Stimulated activated memory B cell treated with anti-CD40 and anti-IgM and Interleukin-4, amounts not matched to agents 10 μg/mL and 1 μg/mL and 100 μg/mL, for 72 hours (primary cell): Measurements from ENCODE around the gene CHPF.

Experiments
- ATAC-seq: fragments of 150-1000 bp; cut with Tn5 transposase; 2 replicates; pipeline ENCODE4 v1.10.0; 2021
- H3K27ac Mint-ChIP-seq: one replicate; pipeline ENCODE4 v1.8.0; 2022; ENCODE audit warnings: mild to moderate bottlenecking, mixed read lengths
- H3K27me3 Mint-ChIP-seq: one replicate; pipeline ENCODE4 v1.8.0; 2022; ENCODE audit warnings: mixed read lengths
- H3K36me3 Mint-ChIP-seq: one replicate; pipeline ENCODE4 v1.8.0; 2022; ENCODE audit warnings: mixed read lengths
- H3K4me1 Mint-ChIP-seq: one replicate; pipeline ENCODE4 v1.8.0; 2022; ENCODE audit warnings: mixed read lengths
- H3K4me3 Mint-ChIP-seq: one replicate; pipeline ENCODE4 v1.8.0; 2022; ENCODE audit warnings: mild to moderate bottlenecking, moderate library complexity, mixed read lengths
- H3K9me3 Mint-ChIP-seq: one replicate; pipeline ENCODE4 v1.8.0; 2022; ENCODE audit warnings: mixed read lengths

Gene CHPF

GRCh38 chr2:219507581-219508443 is 35.8 kb downstream of the CHPF start:
- Mint-ChIP-seq H3K4me3 (no peak overlapping the region), H3K9me3 (no peaks in the 10 kb centered on the region), H3K27ac (no peak overlapping the region)

GRCh38 chr2:219506802-219507526 is 36.6 kb downstream of the CHPF start:
- Mint-ChIP-seq H3K36me3 (peaks cover 48% of the 10 kb centered on the region), H3K4me1 (peaks cover 22% of the 10 kb centered on the region), H3K4me3 (no peak overlapping the region), H3K9me3 (no peaks in the 10 kb centered on the region), H3K27me3 (peaks cover 41% of the 10 kb centered on the region), H3K27ac (no peak overlapping the region)
- no peak for ATAC-seq

More at GRCh38 chr2:219507581-219508443, 35.8 kb downstream of the CHPF start:
- Mint-ChIP-seq H3K4me1 (peaks cover 26% of the 10 kb centered on the region), H3K27me3 (peaks cover 50% of the 10 kb centered on the region), H3K36me3 (peaks cover 47% of the 10 kb centered on the region)
- ATAC-seq: no peak

DNA sequence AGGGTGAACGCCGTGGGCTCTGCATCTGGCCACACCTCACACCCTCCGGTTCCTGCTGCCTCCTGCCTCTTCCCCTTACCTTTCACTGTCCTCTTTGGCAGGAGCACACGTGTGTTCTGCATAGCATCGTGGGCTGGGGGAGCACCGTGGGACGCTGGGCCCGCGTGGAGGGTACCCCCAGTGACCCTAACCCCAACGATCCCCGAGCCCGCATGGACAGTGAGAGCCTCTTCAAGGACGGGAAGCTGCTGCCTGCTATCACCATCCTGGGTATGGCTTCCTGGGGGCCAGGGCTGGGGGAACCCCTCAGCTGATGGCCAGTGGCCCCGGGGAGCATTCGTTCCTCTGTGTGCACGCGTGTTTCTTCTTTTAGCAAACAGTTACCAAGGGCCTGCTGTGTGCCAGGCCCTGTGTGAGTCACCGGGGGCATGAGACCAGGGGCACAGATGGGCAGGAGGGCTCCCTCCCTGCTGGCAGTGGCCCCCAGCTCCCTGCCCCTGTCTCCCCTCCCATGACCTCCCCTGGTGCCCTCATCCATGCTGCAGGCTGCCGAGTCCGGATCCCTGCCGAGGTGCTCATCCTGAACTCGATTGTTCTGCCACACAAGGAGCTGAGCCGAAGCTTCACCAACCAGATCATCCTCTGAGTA is 37.3 kb downstream of the CHPF start:
- no peak overlapping the region for H3K4me3 Mint-ChIP-seq
- H3K4me1 Mint-ChIP-seq: peaks cover 19% of the 10 kb centered on the region
- no peak overlapping the region for H3K27ac Mint-ChIP-seq
- H3K9me3 Mint-ChIP-seq: no peaks in the 10 kb centered on the region
- H3K27me3 Mint-ChIP-seq: peaks cover 34% of the 10 kb centered on the region
- ATAC-seq: no peak
- H3K36me3 Mint-ChIP-seq: peaks cover 52% of the 10 kb centered on the region

DNA sequence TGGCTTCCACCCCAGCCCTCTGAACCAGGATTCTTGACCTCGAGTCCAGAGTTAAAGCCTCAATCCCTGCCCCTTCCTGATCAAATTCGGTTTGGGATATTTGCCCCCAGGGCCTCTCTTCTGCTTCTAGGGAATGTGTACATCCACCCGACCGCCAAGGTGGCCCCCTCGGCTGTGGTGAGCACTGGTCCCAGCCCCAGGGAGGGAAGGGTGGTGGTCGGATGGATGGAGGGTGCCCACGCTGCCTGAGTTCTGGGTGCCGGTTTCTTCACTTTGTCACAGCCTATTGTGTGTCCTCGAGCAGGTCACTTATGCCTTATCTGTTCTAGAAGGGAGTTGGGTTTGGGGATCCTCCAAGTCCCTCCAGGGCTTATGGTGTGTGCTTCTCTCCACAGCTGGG is 38.0 kb downstream of the CHPF start:
- H3K27me3 Mint-ChIP-seq: peaks cover 27% of the 10 kb centered on the region
- H3K4me3 Mint-ChIP-seq: no peak overlapping the region
- H3K4me1 Mint-ChIP-seq: peaks cover 13% of the 10 kb centered on the region
- H3K27ac Mint-ChIP-seq: no peak overlapping the region
- H3K36me3 Mint-ChIP-seq: peaks cover 52% of the 10 kb centered on the region
- no peaks in the 10 kb centered on the region for H3K9me3 Mint-ChIP-seq
- no peak for ATAC-seq

GRCh38 chr2:219502618-219503017 is 41.0 kb downstream of the CHPF start:
- H3K36me3 Mint-ChIP-seq: peaks cover 46% of the 10 kb centered on the region

DNA sequence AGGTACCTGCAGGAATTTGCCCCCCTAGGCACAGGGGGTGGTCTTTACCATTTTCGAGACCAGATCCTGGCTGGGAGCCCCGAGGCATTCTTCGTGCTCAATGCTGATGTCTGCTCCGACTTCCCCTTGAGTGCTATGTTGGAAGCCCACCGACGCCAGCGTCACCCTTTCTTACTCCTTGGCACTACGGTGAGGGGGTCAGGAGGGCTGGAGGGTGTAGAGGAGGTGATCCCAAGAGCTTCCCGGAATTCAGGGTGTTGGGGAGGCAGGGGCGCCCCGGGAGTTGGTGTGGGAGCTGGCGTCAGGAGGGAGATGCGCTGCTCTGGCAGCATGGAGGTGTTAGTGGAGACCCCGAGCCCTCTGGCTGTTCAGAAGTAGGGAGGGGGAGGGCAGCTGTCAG is 41.8 kb downstream of the CHPF start:
- Mint-ChIP-seq H3K36me3 (peaks cover 40% of the 10 kb centered on the region), H3K9me3 (no peaks in the 10 kb centered on the region), H3K27me3 (peaks cover 14% of the 10 kb centered on the region), H3K4me1 (peaks cover 26% of the 10 kb centered on the region), H3K4me3 (no peak overlapping the region), H3K27ac (no peak overlapping the region)
- no peak for ATAC-seq

More at GRCh38 chr2:219502618-219503017, 41.0 kb downstream of the CHPF start:
- Mint-ChIP-seq H3K4me1 (peaks cover 26% of the 10 kb centered on the region), H3K4me3 (no peak overlapping the region), H3K27ac (no peak overlapping the region), H3K27me3 (peaks cover 11% of the 10 kb centered on the region), H3K9me3 (no peaks in the 10 kb centered on the region)
- ATAC-seq: no peak

GRCh38 chr2:219500135-219500534 is 43.5 kb downstream of the CHPF start:
- H3K27ac Mint-ChIP-seq: peak overlapping the region; percentile 82

GRCh38 chr2:219499555-219499954 is 44.1 kb downstream of the CHPF start:
- Mint-ChIP-seq H3K4me3 (peak overlapping the region; percentile 97), H3K36me3 (peaks cover 18% of the 10 kb centered on the region), H3K27me3 (peaks cover 34% of the 10 kb centered on the region), H3K4me1 (peaks cover 32% of the 10 kb centered on the region), H3K9me3 (no peaks in the 10 kb centered on the region), H3K27ac (peak overlapping the region; percentile 82)
- ATAC-seq: no peak

More at GRCh38 chr2:219500135-219500534, 43.5 kb downstream of the CHPF start:
- Mint-ChIP-seq H3K4me3 (peak overlapping the region; percentile 97), H3K4me1 (peaks cover 32% of the 10 kb centered on the region), H3K27me3 (peaks cover 28% of the 10 kb centered on the region), H3K36me3 (peaks cover 23% of the 10 kb centered on the region), H3K9me3 (no peaks in the 10 kb centered on the region)
- ATAC-seq: no peak

DNA sequence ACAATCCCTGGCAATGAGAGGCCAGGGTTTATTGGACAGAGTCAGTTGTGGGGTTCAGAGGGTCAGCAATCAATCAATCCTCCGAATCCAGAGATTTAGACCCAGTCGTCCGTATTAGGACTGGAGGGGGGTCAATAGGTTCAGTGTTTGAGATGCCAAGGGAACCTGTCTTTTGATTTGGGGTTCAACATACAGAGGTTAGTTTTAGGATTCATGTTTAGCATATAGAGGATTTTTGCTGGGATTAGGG is 44.6 kb downstream of the CHPF start:
- H3K9me3 Mint-ChIP-seq: no peaks in the 10 kb centered on the region
- no peak for ATAC-seq
- H3K27ac Mint-ChIP-seq: peak overlapping the region; percentile 82
- peaks cover 32% of the 10 kb centered on the region for H3K4me1 Mint-ChIP-seq
- H3K27me3 Mint-ChIP-seq: peaks cover 40% of the 10 kb centered on the region
- peaks cover 12% of the 10 kb centered on the region for H3K36me3 Mint-ChIP-seq
- H3K4me3 Mint-ChIP-seq: peak overlapping the region; percentile 97

DNA sequence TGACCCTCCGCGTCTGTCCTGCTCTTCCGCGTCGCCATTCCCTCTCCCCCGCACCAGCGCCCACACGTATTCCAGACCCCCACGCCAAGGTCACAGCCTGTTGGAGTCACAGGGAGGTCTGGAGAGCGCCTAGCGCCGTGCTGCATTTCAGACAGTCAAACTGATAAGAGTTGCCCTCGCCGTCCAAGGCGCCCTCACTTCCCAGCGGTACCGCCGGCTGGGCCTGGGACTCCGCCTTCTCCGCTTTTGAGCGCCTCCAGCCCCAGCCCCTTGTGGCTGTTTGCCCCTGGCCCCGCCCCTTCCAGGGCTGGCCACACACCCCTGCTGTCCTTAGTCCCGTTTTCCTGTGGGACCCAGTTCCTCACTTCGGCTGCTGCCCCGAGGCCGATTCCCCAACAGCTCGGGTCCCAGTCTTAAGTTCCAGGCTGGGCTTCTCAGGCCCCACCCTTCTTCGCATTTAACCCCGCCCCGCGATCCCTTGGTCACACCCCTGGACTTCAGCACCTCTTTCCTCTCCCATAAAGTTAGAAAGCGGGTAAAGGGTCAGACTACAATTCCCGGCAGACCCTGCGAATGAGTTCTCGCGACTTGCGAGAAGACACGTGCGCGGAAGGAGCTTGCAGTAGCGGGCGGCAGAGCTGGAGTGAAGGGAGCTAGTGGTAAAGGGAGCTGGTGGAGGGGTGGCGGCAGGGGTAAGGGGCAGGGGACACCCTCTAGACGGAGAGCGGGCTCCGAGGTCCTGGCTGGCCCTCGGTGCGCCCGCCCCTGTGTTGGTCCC is 45.1 kb downstream of the CHPF start, which contains the start of gene GMPPA:
Gene GMPPA, plus strand, starts transcription at position 612 of the 778 bp plus-strand sequence. CDS start 1,085 bp downstream, outside the sequence.
- Mint-ChIP-seq H3K9me3 (no peaks in the 10 kb centered on the region), H3K4me1 (peaks cover 32% of the 10 kb centered on the region), H3K27me3 (peaks cover 45% of the 10 kb centered on the region), H3K4me3 (peak within 1 kb of the TSS; percentile 97), H3K27ac (peak within 1 kb of the TSS; percentile 82), H3K36me3 (peaks cover 7% of the 10 kb centered on the region)
- peak; percentile 97 for ATAC-seq

GRCh38 chr2:219497495-219498279 is 45.9 kb downstream of the CHPF start:
- peak overlapping the region; percentile 82 for H3K27ac Mint-ChIP-seq
- peak overlapping the region; percentile 97 for H3K4me3 Mint-ChIP-seq
- no peaks in the 10 kb centered on the region for H3K9me3 Mint-ChIP-seq
- H3K4me1 Mint-ChIP-seq: peaks cover 32% of the 10 kb centered on the region
- ATAC-seq: peak; percentile 40
- H3K27me3 Mint-ChIP-seq: peaks cover 53% of the 10 kb centered on the region
- H3K36me3 Mint-ChIP-seq: peaks cover 5% of the 10 kb centered on the region

- peaks cover 32% of the 10 kb centered on the region for H3K4me1 Mint-ChIP-seq
- H3K4me3 Mint-ChIP-seq: peak overlapping the region; percentile 97
- no peak for ATAC-seq
- H3K9me3 Mint-ChIP-seq: no peaks in the 10 kb centered on the region
- H3K27ac Mint-ChIP-seq: no peak overlapping the region
- H3K27me3 Mint-ChIP-seq: peaks cover 60% of the 10 kb centered on the region
- peaks cover 4% of the 10 kb centered on the region for H3K36me3 Mint-ChIP-seq
Measured at GRCh38 chr2:219496825-219497494, 46.6 kb downstream of the CHPF start.

DNA sequence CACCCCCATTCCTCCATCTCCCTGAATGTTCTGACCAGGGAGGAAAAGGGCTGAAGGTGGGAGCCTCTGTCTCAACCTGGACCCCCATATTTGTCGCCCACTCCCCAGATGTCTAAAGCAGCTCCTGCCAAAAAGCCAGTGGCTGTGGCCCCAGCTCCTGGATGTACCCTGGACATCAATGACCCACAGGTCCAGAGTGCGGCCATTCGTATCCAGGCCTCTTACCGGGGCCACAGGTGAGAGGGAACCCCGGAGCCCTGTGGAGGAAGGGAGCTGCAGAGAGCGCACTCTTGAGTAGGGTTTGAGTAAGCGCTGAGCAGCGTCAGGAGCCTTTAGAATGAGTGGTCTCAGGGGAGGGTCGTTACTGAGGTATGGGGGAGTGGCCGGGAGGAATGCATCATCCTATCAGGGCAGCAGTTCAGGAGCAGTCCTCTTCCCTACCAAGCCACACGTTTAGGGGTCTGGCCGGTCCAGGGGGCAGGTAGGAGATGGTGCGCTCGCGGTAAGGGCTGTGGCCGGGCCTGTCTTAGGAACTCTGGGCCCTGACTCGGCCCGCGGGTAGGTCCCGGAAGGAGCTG is 47.3 kb downstream of the CHPF start:
- no peak for ATAC-seq
- Mint-ChIP-seq H3K4me3 (peak overlapping the region; percentile 6), H3K36me3 (no peaks in the 10 kb centered on the region), H3K27me3 (peaks cover 66% of the 10 kb centered on the region), H3K27ac (no peak overlapping the region), H3K9me3 (no peaks in the 10 kb centered on the region), H3K4me1 (peaks cover 32% of the 10 kb centered on the region)
